Loucy (cell line): ENCODE results near the gene HCAR3.
"Not testable (repeated sequence)": the region's sequence is repeated elsewhere in the genome, so short reads cannot be mapped to it uniquely, and the experiment has no call there.

Source experiments
- EZH2phosphoT487 ChIP-seq: fragments of 200-600 bp; IDR thresholded peaks from 2 replicates; pipeline ENCODE4 v1.6.1; 2018; ENCODE audit warnings: antibody characterized with exemption, mild to moderate bottlenecking, moderate library complexity, borderline replicate concordance
- TF ChIP-seq, protein P1 (sequence below): fragments of 200-600 bp; sonication (generic); conservative IDR thresholded peaks from 2 replicates; pipeline ENCODE4 v1.5.1; 2014; ENCODE audit warnings: mild to moderate bottlenecking, antibody characterized with exemption, low read length

DNA sequence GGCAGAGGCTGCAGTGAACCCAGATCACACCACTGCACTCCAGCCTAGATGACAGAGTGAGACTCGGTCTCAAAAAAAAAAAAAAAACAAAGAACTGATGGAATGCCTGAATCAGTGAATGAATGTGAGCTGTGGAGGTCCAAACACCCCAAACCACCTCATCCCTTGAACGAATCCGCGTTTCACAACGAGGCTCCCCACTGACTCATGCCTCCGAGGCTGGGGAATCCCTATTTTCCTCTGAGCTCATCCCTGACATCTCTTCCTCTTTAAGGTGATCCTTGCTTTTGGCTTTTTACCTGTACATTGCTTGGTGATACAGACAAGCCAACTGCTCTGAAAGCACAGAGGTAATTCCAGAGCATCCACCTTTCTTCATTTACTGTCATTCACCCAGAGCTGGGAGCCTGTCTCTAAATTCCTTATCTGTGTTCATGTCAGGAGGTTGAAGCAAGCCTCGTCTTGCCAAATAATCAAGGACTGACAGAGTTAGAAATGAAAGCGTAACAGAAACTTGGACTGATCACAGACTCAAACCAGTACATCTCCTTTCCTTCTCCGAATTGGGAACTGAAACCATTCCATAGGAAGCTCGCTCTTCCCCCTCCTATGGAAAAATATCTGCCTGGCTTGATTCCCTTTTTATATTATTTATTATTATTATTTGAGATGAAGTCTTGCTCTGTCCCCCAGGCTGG lies 3.0 kb downstream of the HCAR3 start:
- TF ChIP-seq, protein P1, sequence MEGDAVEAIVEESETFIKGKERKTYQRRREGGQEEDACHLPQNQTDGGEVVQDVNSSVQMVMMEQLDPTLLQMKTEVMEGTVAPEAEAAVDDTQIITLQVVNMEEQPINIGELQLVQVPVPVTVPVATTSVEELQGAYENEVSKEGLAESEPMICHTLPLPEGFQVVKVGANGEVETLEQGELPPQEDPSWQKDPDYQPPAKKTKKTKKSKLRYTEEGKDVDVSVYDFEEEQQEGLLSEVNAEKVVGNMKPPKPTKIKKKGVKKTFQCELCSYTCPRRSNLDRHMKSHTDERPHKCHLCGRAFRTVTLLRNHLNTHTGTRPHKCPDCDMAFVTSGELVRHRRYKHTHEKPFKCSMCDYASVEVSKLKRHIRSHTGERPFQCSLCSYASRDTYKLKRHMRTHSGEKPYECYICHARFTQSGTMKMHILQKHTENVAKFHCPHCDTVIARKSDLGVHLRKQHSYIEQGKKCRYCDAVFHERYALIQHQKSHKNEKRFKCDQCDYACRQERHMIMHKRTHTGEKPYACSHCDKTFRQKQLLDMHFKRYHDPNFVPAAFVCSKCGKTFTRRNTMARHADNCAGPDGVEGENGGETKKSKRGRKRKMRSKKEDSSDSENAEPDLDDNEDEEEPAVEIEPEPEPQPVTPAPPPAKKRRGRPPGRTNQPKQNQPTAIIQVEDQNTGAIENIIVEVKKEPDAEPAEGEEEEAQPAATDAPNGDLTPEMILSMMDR = not testable (repeated sequence)
- not testable (repeated sequence) for TF ChIP-seq EZH2phosphoT487
